HG02870 (cell line): ENCODE measurements around the gene EIF2S2.

Source experiments
- ATAC-seq: cut with Tn5 transposase; IDR thresholded peaks from one replicate; pipeline ENCODE4 v1.9.1; 2021; ENCODE audit warnings: mild to moderate bottlenecking, moderate library complexity; ENCODE audit not compliant: unreplicated experiment

Gene EIF2S2

GRCh38 chr20:34122274-34122980 is 10.4 kb upstream of the EIF2S2 start:
- ATAC-seq: no peak

- no peak for ATAC-seq
Observed at GRCh38 chr20:34120213-34120612, 8.2 kb upstream of the EIF2S2 start.

- ATAC-seq: no peak
Observed at GRCh38 chr20:34115232-34115631, 3.2 kb upstream of the EIF2S2 start.

- no peak for ATAC-seq
Observed at GRCh38 chr20:34114809-34115208, 2.8 kb upstream of the EIF2S2 start.

- ATAC-seq: peak; percentile 10
Observed at GRCh38 chr20:34112600-34113101, 608 bp upstream of the EIF2S2 start.

- no peak for ATAC-seq
Observed at GRCh38 chr20:34110745-34111641, 1.1 kb downstream of the EIF2S2 start.

- no peak for ATAC-seq
Observed at GRCh38 chr20:34110025-34110744, 1.9 kb downstream of the EIF2S2 start.

- no peak for ATAC-seq
Observed at GRCh38 chr20:34109442-34109841, 2.6 kb downstream of the EIF2S2 start.

- no peak for ATAC-seq
Observed at GRCh38 chr20:34108616-34109174, 3.3 kb downstream of the EIF2S2 start.

- ATAC-seq: no peak
Observed at GRCh38 chr20:34105978-34106675, 5.9 kb downstream of the EIF2S2 start.

- no peak for ATAC-seq
Observed at GRCh38 chr20:34104059-34104458, 8.0 kb downstream of the EIF2S2 start.

GRCh38 chr20:34102342-34102741 is 9.7 kb downstream of the EIF2S2 start:
- ATAC-seq: no peak

- ATAC-seq: no peak
Observed at GRCh38 chr20:34100576-34100975, 11.5 kb downstream of the EIF2S2 start.

GRCh38 chr20:34099675-34100074 is 12.4 kb downstream of the EIF2S2 start:
- ATAC-seq: no peak

GRCh38 chr20:34098570-34098969 is 13.5 kb downstream of the EIF2S2 start:
- no peak for ATAC-seq

- no peak for ATAC-seq
Observed at GRCh38 chr20:34096699-34097444, 15.2 kb downstream of the EIF2S2 start.

- ATAC-seq: no peak
Observed at GRCh38 chr20:34095825-34096224, 16.2 kb downstream of the EIF2S2 start.

- no peak for ATAC-seq
Observed at GRCh38 chr20:34093895-34094294, 18.1 kb downstream of the EIF2S2 start.

GRCh38 chr20:34091637-34092200 is 20.3 kb downstream of the EIF2S2 start:
- ATAC-seq: no peak
